NCI-H146 treated with DMSO at 0.1 percent for 48 hours (cell line): Measurements from ENCODE around the gene CHST3.
"Not testable (repeated sequence)": the region's sequence is repeated elsewhere in the genome, so short reads cannot be mapped to it uniquely, and the experiment has no call there.

Source experiments
- DNase-seq: peaks from one replicate; lab custom pipeline; 2025; ENCODE audit not compliant: unreplicated experiment; lab: John Stamatoyannopoulos, UW

CHST3 gene

DNA sequence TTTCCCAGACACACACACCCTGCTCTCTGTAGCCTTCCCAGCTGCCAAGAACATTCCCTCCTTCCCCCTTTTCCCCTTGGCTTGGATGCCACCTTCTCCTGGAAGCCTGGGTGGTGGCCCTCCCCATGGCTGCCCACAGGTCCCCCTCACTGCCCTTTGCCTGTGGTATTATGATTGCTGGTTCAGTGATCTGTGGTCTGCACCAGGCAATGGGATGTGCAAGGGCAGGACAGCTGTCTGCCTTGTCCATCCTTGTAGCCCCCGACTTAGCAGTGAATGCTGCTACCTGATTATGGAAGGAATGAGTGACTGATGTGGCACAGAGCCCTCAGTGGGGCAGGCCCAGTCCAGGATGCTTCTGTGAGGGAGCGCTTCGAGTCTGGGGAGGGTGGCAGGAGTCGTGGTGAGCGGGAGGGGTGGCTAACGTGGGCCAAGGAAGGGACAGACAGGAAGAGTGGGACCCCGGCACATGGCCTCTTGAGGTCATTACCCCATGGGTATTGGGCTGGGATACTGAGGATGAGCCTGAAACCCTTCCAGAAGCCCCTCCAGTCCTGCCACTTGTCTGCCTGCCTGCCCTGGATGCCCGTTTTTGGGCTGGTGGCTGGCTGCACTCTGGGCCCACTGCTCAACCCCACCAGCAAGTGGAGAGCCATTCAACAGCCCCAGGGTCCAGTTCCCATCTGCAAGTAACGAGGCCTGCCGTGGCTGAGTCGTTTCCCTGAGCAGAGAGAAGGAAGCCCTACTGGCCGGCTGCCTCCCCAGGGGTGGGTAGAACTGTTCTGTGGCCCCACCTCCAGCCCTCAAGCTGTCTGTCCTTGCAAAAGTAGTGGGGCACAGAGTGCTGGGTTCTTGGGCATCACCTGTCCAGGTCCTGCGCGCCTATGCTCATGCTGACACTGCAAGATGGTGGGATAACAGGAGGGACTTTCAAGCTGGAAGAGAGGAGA lies 8.8 kb downstream of the CHST3 start:
- no peak for DNase-seq

DNA sequence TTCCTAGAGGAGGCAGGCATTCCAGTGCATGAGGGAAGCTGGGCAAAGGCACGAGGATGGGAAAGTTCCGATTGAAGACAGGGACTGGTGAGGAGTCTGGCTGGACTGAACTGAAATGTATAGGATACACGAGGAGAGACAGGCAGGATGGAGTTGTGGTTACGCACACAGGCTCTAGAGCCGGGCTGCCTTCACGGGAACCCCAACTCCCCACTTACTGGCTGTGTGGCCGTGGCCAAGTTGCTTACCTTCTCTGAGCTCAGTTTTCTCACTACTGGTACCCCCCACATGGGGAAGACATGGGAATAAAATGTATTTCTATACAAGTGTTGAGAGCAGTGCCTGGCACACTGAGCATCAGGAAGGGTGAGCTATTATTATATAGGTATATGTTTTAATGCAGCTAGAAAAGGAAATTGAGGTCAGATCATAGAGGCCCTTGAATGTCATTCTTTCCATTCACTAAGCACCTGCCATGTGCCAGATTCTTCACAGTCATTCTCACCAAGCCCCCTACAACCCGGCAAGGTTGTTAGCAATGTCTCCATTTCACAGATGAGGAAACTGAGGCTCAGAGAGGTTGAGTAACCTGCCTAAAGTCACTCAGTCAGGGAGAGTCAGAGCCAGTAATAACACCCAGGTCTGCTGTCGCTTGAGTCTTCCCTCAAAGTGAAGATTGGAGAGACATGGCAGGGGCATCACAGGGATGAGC lies 9.7 kb downstream of the CHST3 start:
- DNase-seq, result no peak

DNA sequence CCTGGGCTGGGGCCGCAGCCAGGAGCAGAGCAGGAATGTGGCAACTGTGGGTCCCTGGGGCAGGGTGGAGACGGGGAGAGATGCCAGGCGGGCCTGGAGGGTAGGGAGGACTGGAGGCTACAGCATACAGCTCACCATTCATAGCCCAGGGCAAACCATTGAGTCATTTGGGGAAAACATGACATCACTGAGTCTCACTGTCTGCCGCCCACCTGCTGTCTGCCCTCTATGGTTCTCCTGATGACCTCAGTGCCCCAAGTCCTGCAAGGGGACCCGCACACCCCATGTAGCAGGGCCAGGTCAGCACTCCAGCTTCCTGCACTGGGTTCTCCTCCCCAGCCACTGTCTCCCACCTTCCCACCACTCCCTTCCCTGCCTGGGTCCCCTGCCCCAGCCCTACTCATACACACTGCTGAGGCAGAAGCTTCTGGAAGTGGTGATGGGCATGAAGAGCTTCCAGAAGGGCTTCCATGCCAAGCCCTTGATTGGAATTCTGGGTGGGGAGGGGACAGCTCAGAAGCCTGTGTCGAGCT lies 10.4 kb downstream of the CHST3 start:
- no peak for DNase-seq

DNA sequence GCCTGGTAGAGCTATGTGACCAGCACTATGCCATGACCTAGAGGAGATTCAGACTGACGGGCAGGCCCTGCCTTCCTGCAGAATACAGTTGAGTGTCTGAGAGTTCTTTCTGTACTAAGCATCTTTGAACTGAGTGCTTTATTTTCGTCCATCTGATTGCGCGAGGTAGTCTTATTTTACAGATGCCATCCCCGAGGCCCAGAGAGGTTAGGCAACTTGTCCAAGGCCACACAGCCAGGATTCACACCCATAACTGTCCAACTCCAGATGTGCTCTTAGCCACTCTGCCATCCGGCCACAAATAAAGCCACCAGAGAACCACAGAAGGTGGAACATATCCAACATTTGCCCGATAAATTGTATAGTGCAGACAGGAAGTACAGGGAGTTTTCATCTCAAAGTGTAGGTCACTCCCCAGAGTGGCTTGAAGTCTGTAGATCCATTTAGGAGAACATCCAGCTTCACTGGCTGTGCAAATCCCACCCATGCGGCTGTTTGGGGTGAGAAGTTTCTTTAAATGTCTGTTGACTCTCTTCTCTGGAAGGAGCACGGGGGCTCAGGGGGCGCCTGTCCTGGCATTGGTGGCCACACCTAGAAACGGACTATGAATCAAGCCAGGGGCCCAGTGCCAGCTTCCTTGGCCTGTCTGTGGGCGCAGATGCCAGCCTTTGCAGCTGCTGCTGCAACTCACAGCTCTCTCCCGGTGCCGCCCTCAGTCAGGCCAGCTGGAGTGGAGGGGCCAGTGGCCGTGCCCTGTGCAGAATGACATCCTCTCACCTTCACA lies 11.1 kb downstream of the CHST3 start:
- no peak for DNase-seq

DNA sequence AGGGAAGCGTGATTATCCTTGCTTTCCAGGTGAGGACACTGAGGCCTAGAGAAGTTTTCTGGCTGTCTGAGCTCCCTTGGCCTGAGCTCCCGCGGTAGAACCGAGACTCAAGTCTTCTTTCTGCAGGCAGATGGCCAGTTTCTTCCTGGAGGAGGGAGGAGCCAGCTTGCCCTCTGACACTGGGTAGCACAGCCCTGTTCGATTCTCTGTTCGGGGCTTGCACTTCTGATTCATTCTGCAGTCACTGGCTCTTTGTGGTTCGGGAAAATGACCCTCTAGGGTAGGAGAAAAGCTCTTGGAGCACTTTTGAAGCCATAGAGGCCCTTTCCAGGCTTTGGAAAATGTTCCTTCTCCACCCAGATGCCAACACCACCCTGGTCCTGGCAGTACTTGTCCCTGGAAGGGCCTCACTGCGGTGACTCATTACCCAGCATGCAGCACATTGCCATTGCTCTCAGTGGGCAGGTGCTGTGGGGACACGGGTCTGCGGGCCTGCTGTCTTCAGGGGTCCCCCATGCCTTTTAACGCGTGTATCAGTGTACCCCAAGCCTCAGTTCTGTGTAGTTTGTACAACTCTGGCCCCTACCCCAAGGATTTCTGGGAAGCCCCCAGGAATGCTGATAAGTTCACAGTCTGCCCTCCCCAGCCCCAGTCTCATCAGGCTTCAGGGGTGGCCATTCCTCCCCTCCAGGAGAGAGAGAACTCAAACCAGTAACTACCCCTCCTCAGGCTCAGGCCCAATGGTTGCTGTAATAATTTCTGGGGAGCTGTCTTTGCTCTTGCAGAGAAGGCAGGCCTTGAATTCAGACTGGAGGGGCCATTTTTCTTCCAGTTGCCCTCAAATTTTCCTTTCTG lies 11.9 kb downstream of the CHST3 start:
- no peak for DNase-seq

DNA sequence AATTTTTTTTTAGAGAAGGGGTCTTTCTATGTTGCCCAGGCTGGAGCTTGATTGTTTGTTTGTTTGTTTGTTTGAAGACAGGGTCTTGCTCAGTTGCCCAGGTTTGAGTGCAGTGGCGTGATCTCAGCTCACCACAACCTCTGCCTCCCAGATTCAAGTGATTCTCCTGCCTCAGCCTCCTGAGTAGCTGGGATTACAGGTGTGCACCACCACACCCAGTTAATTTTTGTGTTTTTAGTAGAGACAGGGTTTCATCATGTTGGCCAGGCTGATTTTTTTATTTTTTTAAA lies 13.4 kb downstream of the CHST3 start:
- DNase-seq, result not testable (repeated sequence)

DNA sequence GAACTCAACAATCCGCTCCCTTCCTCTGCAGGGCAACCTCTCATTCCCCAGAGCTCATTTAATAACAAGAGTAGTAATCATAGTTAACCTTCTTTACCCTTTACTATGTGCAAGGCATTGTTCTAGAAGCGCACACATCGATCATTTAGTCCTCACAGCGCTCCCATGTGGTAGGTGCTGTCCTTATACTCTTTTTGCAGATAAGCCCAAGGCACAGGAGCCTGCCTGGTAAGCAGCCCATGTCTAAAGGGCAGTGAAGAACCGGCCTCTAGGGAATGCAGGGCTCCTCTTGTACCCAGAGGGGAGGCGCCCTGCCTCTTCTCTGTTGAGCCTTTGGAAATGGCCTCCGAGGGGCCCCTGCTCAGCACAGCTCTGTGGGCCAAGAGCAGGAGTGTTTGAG lies 14.3 kb downstream of the CHST3 start:
- DNase-seq, result no peak

DNA sequence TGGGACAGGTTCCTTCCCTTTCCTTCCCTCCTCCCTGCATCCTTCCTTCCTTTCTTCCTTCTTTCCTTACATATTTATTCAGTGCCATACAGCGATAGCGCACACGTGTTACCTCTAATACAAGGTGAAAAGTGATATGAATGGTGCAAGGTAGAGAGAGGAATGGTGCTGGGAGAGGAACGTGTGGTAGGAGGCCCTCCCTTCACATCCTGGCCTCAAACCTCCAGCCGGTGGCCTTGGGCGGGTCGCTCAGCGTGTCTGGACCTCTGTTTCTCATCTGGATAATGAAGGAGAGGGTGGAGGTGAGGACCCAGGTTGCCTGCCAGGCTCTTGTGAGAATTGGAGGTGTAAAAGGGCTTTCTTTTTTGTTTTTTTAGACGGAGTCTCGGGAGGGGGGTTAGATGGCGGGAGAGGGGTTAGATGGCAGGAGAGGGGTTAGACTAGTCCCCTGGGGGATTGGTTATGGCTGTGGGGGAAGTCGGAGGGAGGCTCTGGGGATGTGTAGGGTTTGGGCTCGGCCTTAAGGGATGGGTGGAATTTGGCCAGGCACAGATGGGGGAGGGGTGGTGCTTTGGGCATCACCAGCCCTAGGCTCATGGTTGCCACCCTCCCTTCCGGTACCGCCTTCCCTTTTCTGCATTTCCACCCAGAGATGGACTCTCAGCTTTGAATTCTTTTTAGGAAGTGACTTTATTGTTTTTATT lies 14.9 kb downstream of the CHST3 start:
- no peak for DNase-seq

DNA sequence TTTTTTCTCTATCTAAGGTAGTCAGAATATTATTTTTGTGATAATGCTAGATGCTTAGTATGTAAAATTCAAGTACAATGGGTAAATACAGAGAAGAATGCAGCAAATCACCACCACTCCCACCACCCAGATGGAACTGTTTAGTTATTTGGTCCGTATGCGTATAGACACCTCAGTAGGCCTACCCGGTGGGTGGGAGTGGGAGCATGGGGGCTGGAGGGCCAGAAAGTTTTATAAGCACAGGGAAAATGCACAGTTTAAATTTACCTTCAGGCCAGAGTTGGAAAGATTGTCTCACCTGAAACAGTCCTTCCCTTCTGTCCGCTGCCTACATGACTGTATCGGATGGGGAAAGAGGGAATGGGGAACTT lies 15.5 kb downstream of the CHST3 start:
- no peak for DNase-seq

DNA sequence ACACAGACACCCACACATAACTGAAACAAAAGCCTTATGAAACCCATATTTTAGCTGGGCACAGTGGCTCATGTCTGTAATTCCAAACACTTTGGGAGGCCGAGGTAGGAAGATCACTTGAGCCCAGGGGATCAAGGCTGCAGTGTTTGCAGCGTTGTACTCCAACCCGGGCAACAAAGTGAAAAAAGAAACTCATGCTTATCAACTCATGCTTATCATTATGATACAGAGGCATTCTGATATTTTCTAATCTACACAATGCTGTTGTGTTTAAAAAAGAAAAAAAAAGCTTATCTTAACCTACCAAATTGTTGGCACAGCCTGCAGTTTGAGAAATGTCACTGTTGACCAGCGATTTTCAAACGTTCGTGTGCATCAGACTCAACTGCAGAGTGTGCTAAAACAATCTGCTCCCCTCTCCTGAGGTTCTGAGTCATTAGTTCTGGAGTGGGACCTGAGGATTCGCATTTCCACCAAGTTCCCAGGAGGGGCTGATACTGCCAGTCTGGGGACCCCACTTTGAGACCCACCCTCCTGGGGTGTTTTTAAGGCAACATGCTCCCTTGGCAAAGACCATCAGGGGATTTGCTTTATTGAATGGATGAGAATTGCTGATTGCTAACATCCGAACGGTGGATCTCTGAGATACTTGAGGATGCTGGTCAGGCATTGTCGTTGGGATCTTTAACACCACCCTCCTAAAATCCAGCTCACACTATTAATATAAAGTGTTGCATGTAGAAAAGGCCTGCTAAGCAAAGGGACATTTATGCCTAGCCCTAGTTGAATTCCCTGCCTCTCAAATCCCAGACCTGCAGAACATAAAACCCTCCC lies 16.2 kb downstream of the CHST3 start:
- DNase-seq, result no peak

DNA sequence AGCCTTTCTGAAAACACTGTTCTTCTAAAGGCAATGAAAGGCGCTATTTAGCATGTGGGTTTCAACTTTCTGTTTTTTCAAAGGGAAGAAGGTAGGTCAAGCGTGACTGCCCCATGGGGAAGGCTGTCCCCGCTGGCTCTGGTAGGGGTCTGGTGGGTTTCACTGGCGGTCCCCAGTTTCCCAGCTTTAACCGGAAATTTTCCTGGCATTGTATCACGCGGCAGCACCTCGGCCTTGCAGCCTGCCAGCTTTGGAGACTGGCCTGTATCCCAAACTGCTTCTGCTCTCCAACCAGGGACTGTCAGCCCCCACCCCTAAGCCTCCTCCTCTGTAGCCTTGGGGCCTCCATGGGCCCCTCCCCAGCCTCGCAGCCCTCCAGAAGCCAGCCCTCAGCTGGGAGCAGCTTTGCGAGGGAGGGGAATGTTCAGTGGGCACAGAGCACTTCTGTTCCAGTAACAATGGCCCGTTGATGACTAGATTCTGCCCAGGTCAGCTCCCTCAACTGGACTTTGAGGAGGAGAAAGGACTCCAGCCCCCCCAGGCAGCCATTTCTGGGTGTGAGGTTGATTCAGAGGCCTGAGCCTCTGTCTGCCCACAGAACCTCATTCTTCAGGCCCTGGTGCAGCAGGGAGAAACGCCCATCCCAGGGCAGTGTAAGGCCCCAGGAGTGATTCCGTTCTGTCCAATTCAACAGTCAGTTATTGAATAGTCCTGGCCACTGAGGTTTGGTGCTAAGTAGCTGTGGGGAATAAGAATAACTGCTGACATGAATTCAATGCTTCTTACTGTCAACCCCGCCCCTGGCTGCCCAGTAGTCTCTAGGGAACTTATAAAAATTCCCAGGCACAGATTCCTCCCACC lies 17.1 kb downstream of the CHST3 start:
- DNase-seq, result no peak

DNA sequence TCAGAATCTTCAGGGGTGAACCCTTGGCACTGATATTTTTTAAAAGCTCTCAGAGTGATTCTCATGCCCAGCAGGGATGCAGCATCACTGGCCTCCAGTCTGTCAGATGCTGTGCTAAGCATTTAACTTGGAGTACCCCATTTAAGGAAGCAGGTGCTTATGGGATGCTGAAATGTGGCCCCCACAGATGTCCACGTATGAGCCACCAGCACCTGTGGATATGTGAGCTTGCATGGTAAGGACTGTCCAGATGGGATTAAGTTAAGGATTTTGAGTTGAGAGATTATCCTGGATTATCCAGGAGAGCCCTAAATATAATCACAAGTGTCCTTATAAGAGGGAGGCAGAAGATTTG lies 17.7 kb downstream of the CHST3 start:
- DNase-seq, result no peak

DNA sequence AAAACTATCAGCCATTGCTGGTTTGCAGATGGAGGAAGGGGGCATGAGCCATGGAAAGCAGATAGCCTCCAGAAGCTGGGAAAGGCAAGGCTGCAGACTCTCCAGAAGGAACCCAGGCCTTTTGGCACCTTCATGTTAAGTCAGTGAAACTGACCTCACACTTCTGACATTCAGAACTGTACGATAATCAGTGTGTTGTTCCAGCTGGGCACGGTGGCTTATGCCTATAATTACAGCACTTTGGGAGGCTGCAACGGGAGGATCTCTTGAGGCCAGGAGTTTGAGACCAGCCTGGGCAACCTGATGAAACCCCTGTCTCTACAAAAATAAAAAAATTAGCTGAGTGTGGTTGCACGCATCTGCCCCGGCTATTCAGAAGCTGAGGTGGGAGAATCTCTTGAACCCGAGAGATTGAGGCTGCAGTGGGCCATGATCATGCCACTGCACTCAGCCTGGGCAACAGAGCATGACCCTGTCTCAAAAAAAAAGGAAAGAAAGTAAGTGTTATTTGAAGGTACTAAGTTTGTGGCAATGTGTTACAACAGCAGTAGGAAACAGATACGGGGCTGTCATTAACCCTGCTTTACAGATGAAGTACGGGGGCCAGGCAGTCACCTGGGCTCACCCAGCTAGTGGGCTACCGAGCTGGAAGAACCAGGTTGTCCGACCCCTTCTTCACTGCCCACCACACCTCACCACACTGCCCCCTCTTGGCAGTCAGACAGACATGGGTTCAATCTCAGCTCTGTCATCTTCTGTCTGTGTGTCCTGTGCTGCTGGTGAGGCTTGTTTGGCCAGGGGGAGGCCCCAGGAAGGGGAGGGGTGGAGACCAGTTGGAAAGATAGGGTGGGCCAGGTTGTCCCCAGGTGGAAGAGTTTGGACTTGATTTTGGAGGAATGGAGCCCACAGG lies 18.3 kb downstream of the CHST3 start:
- no peak for DNase-seq

DNA sequence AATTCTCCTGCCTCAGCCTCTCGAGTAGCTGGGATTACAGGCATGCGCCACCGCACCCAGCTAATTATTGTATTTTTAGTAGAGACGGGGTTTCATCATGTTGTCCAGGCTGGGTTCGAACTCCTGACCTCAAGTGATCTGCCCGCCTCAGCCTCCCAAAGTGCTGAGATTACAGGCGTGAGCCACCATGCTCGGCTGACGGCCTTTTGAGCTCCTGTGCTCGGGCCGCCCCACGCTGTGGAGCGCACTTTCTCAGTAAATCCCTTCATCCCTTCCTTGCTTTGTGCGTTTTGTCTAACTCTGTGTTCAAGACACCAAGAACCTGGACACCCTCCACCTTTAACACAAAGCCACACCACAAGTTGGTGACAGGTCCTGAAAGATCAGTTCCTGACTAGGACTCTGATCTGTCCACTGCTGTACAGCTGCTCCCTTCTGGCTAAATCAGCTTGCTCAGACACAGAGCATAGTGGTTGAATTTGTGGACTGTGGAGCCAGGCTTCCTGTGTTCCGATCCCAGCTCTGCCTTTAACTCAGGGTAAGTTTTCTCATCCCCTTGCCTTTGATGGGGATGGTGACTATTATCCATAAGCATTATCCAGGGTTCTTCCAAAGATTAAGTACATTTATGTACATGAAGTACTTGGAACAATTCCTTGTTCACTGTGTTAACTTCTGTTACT lies 20.1 kb downstream of the CHST3 start:
- DNase-seq, result no peak

DNA sequence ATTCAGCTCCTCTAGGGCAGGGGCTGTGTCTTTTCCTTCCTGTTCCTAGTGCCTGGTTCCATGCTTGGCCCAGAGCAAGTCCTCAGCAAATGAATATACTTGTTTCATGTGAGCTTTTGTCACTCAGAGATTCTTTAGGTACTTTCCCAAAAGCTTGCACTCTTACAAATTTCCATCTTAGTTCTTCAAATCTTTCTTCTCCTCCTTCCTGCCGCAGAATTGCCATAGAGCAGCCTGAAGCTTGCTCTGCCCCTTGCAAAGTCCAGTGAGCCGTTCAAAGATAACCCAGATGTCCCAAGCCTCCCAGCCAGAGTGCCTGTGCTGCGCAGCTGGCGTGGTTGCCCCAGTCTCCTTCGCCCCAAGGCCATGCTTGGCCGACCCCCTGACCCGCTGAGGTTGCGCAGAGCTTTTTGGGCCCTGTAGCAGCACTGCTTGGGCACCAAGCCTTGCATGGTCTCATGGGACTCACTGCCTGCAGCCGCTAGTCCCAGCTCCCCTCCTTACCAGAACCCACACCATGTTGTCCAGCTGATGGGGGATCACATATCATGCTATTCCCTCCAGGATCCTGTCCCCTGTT lies 20.7 kb downstream of the CHST3 start:
- DNase-seq, result no peak

DNA sequence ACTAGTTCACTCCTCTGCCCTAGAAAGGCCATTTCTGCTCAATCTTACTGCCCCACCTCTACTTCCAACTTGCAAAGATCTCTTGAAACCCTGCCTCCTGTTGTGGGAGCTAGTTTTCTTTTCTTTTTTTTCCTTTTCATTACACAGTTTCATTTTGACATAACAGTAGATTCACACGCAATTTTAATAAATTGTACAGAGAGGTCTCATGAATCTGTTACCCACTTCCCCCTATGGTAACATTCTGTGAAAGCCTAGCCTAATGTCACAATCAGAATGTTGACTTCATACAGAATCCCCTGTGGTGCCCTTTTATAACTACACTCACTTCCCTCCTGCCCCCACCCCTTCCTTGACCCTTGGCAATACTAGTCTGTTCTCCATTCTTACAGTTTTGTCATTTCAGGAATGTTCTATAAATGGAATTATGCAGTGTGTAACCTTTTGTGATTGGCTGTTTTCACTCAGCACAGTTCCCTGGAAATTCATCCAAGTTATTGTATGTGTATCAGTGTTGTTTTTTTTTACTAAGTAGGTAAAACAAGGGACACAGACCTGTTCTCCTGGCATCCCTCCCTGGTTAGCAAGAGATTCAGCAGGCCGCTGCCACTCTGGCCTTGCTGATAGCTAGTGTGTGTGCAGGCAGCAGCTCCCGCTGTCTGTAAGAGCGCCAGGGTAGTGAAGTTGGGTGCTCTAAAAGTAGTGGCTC lies 21.5 kb downstream of the CHST3 start:
- no peak for DNase-seq
